Measurements from ENCODE around the gene PLSCR4. TPM values are rescaled to one million over a fixed set of nuclear protein-coding genes. Genes with fewer than 3 reads are reported as not detected.

PLSCR4 gene
- total RNA-seq, 1 donor from 2014 or later, result 50.3 TPM

GRCh38 chr3:146279013-146279412 lies 28.1 kb upstream of the PLSCR4 start:
- no peaks in the 10 kb centered on the region for H3K9me3 ChIP-seq
- no peak overlapping the region for H3K4me3 ChIP-seq
- TF ChIP-seq POLR2AphosphoS5 (IDR thresholded peaks at IDR 0.05; ENCODE audit: insufficient read depth in 1 of 2, low read depth in 1 of 2), result no peak
- no peak for TF ChIP-seq CTCF (IDR thresholded peaks at IDR 0.05)
- TF ChIP-seq POLR2A (IDR thresholded peaks at IDR 0.05), result no peak
- H3K4me1 ChIP-seq, result peaks cover 6% of the 10 kb centered on the region
- intact Hi-C loops (cut with DNase I), result no loop called here
- DNase-seq (ENCODE audit: extremely low spot score in 2 of 2), result no peak
- H3K27ac ChIP-seq, result no peak overlapping the region
- H3K36me3 ChIP-seq, result no peaks in the 10 kb centered on the region
- no peaks in the 10 kb centered on the region for H3K27me3 ChIP-seq

GRCh38 chr3:146277953-146278631 lies 27.2 kb upstream of the PLSCR4 start:
- DNase-seq (ENCODE audit: extremely low spot score in 2 of 2), result no peak
- intact Hi-C loops (cut with DNase I), result no loop called here
- no peak overlapping the region for H3K4me3 ChIP-seq
- no peaks in the 10 kb centered on the region for H3K27me3 ChIP-seq
- TF ChIP-seq POLR2AphosphoS5 (IDR thresholded peaks at IDR 0.05; ENCODE audit: insufficient read depth in 1 of 2, low read depth in 1 of 2), result peak in 1 of 2 donors; percentile 74
- TF ChIP-seq CTCF (IDR thresholded peaks at IDR 0.05), result no peak
- TF ChIP-seq POLR2A (IDR thresholded peaks at IDR 0.05), result no peak
- no peaks in the 10 kb centered on the region for H3K36me3 ChIP-seq
- H3K4me1 ChIP-seq, result peaks cover 6% of the 10 kb centered on the region
- H3K27ac ChIP-seq, result no peak overlapping the region
- H3K9me3 ChIP-seq, result no peaks in the 10 kb centered on the region

- Histone ChIP-seq H3K4me1 (peaks cover 6% of the 10 kb centered on the region), H3K27me3 (no peaks in the 10 kb centered on the region), H3K36me3 (no peaks in the 10 kb centered on the region), H3K9me3 (no peaks in the 10 kb centered on the region), H3K27ac (peak overlapping the region; percentile 55), H3K4me3 (no peak overlapping the region)
- intact Hi-C loops (cut with DNase I), result no loop called here
- no peak for DNase-seq (ENCODE audit: extremely low spot score in 2 of 2)
- TF ChIP-seq CTCF (IDR thresholded peaks at IDR 0.05) (no peak), POLR2A (IDR thresholded peaks at IDR 0.05) (no peak), POLR2AphosphoS5 (IDR thresholded peaks at IDR 0.05; ENCODE audit: insufficient read depth in 1 of 2, low read depth in 1 of 2) (no peak)
Measured at GRCh38 chr3:146275476-146275875, 24.6 kb upstream of the PLSCR4 start.

GRCh38 chr3:146274833-146275232 lies 23.9 kb upstream of the PLSCR4 start:
- Histone ChIP-seq H3K27ac (peak overlapping the region; percentile 55), H3K4me3 (no peak overlapping the region), H3K9me3 (no peaks in the 10 kb centered on the region), H3K36me3 (no peaks in the 10 kb centered on the region), H3K4me1 (peaks cover 6% of the 10 kb centered on the region), H3K27me3 (no peaks in the 10 kb centered on the region)
- TF ChIP-seq POLR2AphosphoS5 (IDR thresholded peaks at IDR 0.05; ENCODE audit: insufficient read depth in 1 of 2, low read depth in 1 of 2), result peak in 1 of 2 donors; percentile 72
- TF ChIP-seq CTCF (IDR thresholded peaks at IDR 0.05), result no peak
- no peak for TF ChIP-seq POLR2A (IDR thresholded peaks at IDR 0.05)
- intact Hi-C loops (cut with DNase I), result no loop called here
- DNase-seq (ENCODE audit: extremely low spot score in 2 of 2), result no peak

- intact Hi-C loops (cut with DNase I), result no loop called here
- Histone ChIP-seq H3K4me3 (no peak overlapping the region), H3K4me1 (peaks cover 4% of the 10 kb centered on the region), H3K9me3 (no peaks in the 10 kb centered on the region), H3K27ac (no peak overlapping the region), H3K27me3 (no peaks in the 10 kb centered on the region), H3K36me3 (no peaks in the 10 kb centered on the region)
- DNase-seq (ENCODE audit: extremely low spot score in 2 of 2), result no peak
- TF ChIP-seq POLR2AphosphoS5 (IDR thresholded peaks at IDR 0.05; ENCODE audit: insufficient read depth in 1 of 2, low read depth in 1 of 2) (no peak), CTCF (IDR thresholded peaks at IDR 0.05) (no peak), POLR2A (IDR thresholded peaks at IDR 0.05) (no peak)
Measured at GRCh38 chr3:146273721-146274407, 23.0 kb upstream of the PLSCR4 start.

All from vagina (tissue), 2 donors.